Activated CD4-positive, alpha-beta memory T cell treated with anti-CD3 and anti-CD28 coated beads, Interleukin-2, amount 10 ng/mL, durations not matched to agents 7 days and 5 days (primary cell): ENCODE results near the gene NAT14. TPM values are rescaled to one million over a fixed set of nuclear protein-coding genes. Genes with fewer than 3 reads are reported as not detected.

Experiments
- CTCF ChIA-PET: fragments of 350-600 bp; sonication (Branson Sonifier 250); formaldehyde crosslinking; loops from one replicate; lab custom pipeline; 2021; ENCODE audit warnings: antibody characterized with exemption, inconsistent platforms; lab: Charles Lee
- POLR2A ChIA-PET: fragments of 350-600 bp; sonication (Branson Sonifier 250); formaldehyde crosslinking; loops from one replicate; lab custom pipeline; 2021; ENCODE audit warnings: antibody characterized with exemption; lab: Charles Lee
- DNase-seq: peaks from one replicate; pipeline ENCODE4 v3.0.0-alpha.2; 2020
- H3K27ac Mint-ChIP-seq: one replicate; pipeline ENCODE4 v1.8.0; 2021; ENCODE audit warnings: mild to moderate bottlenecking, mixed read lengths
- H3K27me3 Mint-ChIP-seq: one replicate; pipeline ENCODE4 v1.8.0; 2021; ENCODE audit warnings: mixed read lengths
- H3K36me3 Mint-ChIP-seq: one replicate; pipeline ENCODE4 v1.8.0; 2021; ENCODE audit warnings: low read depth, mixed read lengths
- H3K4me1 Mint-ChIP-seq: one replicate; pipeline ENCODE4 v1.8.0; 2021; ENCODE audit warnings: mixed read lengths
- H3K4me3 Mint-ChIP-seq: one replicate; pipeline ENCODE4 v1.8.0; 2021; ENCODE audit warnings: mild to moderate bottlenecking, mixed read lengths
- H3K9me3 Mint-ChIP-seq: one replicate; pipeline ENCODE4 v1.8.0; 2021; ENCODE audit warnings: mixed read lengths
- total RNA-seq, 2 experiments: library from RNA; stranded (reverse); gene quantifications; one replicate each; pipeline ENCODE4 v1.2.3, GENCODE V29; 2021

Gene NAT14
- total RNA-seq, 2 experiments from 2014 or later = 11.9 to 12.0 TPM

DNA sequence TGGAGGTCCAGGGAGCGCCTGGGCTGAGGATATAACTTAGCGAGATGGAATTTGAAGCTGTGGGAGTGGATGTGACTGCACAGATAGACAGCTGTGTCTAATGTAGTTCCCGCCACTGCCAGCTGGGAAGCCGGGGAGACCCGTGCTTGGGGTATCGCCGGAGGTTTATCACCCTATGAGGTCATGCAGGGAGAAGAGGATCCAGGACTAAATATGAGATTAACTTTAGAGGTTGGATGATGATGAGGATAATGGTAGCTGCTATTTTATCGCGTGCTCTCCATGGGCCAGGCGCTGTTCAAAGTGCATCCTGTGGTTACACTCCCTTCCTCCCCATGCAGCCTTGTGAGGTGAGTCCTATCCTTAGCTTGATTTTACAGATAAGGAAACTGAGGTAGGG lies 23.1 kb downstream of the NAT14 start:
- CTCF ChIA-PET = interaction anchor here (1.5 to 1.9 kb wide), 3 partner anchors 10 to 367 kb away, joined by 3 to 4 read pairs (median 4); no protein-coding TSS in a partner anchor
- POLR2A ChIA-PET = interaction anchor here (0.6 to 0.7 kb wide), 2 partner anchors 51 to 116 kb away, joined by 3 read pairs; partner anchors contain the start of gene ZNF784
- no peak overlapping the region for H3K27ac Mint-ChIP-seq

DNA sequence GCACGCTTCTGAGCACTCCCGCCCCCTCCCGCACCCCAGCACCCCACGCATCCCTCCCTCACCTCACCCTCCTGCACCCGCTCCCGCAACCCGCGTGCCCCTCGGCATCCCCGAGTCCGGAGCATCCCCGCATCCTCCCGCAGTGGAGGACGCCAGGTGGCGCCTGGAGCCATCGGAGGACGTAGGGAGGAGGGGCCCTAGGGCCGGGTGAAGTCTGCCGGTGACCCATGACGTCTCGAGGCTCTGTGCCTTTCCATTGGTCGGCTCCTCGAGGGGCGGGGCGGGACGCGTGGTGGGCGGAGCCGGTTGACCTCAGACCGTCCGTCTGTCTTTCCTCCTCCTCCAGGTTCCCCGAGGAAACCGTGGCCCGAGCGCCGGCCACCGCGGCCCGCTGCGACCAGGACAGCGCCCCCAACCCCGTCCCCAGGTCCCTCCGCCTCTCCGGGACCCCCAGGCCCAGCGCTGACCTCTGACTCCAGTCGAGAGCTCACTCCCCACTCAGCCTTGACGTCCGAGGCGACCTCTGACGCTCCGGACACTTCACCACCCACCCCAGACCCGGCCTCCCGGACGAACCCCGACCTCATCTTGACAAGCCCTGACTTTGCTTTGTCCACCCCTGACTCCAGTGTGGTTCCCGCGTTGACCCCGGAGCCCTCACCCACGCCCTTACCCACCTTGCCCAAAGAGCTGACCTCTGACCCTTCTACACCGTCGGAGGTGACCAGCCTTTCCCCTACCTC lies 32.1 kb downstream of the NAT14 start:
- no peaks in the 10 kb centered on the region for H3K9me3 Mint-ChIP-seq

More for the DNA sequence above, 23.1 kb downstream of the NAT14 start:
- peaks cover 2% of the 10 kb centered on the region for H3K9me3 Mint-ChIP-seq
- no peak for DNase-seq
- H3K4me1 Mint-ChIP-seq = peaks cover 14% of the 10 kb centered on the region
- H3K36me3 Mint-ChIP-seq = peaks cover 6% of the 10 kb centered on the region
- H3K4me3 Mint-ChIP-seq = no peak overlapping the region
- H3K27me3 Mint-ChIP-seq = peaks cover 28% of the 10 kb centered on the region

DNA sequence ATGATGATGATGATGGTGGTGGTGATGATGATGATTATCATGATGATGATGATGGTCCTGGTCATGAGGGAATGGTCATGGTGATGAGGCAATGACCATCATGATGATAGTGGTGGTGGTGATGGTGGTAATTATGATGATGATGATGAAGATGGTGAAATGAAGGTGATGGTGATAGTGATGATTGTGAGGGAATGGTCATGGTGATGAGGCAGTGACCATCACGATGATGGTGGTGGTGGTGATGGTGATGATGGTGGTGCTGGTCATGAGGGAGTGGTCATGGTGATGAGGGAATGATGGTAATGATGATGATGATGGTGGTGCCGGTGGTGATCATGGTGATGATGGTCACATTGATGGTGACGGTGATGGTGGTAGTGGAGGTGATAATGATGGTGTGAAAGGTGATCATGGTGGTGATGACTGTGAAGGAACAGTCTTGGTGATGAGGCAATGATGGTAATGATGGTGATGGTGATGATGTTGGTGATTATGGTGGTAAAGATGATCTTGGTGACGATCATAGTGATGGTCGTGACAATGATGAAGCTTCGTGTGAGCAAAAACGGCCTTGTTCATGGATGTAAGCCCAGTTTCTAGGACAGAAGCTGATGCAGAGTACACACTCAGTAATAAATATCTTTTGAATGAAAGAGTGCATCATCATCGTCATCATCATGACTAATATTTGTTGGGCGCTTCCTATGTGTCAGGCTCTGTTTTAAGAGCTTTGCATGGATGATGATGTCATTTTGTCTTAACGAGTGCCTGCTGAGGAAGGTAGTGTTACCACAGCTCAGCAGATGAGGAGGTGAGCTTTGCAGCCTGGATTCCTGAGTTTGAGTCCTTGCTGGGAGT lies 34.7 kb downstream of the NAT14 start:
- no peak overlapping the region for H3K27ac Mint-ChIP-seq
- CTCF ChIA-PET = interaction anchor here (0.9 to 1.2 kb wide), 3 partner anchors 16 to 113 kb away, joined by 3 to 5 read pairs (median 4); no protein-coding TSS in a partner anchor
- H3K27me3 Mint-ChIP-seq = no peaks in the 10 kb centered on the region
- H3K4me3 Mint-ChIP-seq = no peak overlapping the region
- POLR2A ChIA-PET = no interaction called here
- no peaks in the 10 kb centered on the region for H3K36me3 Mint-ChIP-seq
- no peak for DNase-seq
- no peaks in the 10 kb centered on the region for H3K9me3 Mint-ChIP-seq
- H3K4me1 Mint-ChIP-seq = peaks cover 5% of the 10 kb centered on the region

More for the DNA sequence above, 32.1 kb downstream of the NAT14 start:
- ChIA-PET POLR2A (interaction anchor here (0.7 kb wide), 1 partner anchor 114 kb away, joined by 4 read pairs; no protein-coding TSS in a partner anchor), CTCF (interaction anchor here (1.5 to 2.1 kb wide), 6 partner anchors 13 to 258 kb away, joined by 4 to 30 read pairs (median 11); partner anchors contain the start of genes PPP6R1, ZNF784 and ZNF865)
- H3K4me3 Mint-ChIP-seq = peak overlapping the region; percentile 57
- peaks cover 5% of the 10 kb centered on the region for H3K4me1 Mint-ChIP-seq
- peak overlapping the region; percentile 59 for H3K27ac Mint-ChIP-seq
- DNase-seq = peak; percentile 90
- H3K36me3 Mint-ChIP-seq = no peaks in the 10 kb centered on the region
- H3K27me3 Mint-ChIP-seq = peaks cover 9% of the 10 kb centered on the region

DNA sequence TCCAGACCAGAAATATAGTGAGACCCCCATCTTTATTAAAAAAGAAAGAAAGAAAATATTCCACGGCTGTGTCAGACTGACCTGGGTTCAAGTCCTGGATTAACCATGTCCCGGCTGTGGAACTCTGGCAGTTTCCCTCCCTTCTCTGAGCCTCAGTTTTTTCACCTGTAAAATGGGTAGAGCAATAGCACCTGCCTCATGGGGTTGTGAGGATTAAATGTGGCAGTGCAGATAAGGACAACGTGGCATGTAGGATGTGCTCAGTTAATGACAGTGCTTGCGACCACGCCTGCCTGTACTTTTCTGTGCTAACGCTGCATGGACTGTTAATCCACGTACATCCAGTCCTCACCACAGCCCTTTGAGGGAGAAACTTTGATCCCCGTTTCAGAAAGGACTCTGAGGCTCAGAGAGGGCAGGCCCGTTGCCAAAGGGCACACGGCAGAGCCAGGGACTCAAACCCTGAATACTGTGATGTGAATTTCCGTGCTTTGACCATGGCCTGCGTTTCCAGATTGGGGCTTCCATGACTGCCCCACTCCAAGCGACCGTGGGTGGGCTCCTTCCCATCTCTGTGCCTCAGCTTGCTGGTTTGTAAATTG lies 35.8 kb downstream of the NAT14 start:
- H3K27ac Mint-ChIP-seq = no peak overlapping the region
- no peaks in the 10 kb centered on the region for H3K9me3 Mint-ChIP-seq
- POLR2A ChIA-PET = no interaction called here
- no peak for DNase-seq
- no peaks in the 10 kb centered on the region for H3K27me3 Mint-ChIP-seq
- H3K36me3 Mint-ChIP-seq = no peaks in the 10 kb centered on the region
- H3K4me3 Mint-ChIP-seq = no peak overlapping the region
- H3K4me1 Mint-ChIP-seq = peaks cover 5% of the 10 kb centered on the region
- CTCF ChIA-PET = interaction anchor here (1.1 kb wide), 1 partner anchor 112 kb away, joined by 3 read pairs; no protein-coding TSS in a partner anchor

DNA sequence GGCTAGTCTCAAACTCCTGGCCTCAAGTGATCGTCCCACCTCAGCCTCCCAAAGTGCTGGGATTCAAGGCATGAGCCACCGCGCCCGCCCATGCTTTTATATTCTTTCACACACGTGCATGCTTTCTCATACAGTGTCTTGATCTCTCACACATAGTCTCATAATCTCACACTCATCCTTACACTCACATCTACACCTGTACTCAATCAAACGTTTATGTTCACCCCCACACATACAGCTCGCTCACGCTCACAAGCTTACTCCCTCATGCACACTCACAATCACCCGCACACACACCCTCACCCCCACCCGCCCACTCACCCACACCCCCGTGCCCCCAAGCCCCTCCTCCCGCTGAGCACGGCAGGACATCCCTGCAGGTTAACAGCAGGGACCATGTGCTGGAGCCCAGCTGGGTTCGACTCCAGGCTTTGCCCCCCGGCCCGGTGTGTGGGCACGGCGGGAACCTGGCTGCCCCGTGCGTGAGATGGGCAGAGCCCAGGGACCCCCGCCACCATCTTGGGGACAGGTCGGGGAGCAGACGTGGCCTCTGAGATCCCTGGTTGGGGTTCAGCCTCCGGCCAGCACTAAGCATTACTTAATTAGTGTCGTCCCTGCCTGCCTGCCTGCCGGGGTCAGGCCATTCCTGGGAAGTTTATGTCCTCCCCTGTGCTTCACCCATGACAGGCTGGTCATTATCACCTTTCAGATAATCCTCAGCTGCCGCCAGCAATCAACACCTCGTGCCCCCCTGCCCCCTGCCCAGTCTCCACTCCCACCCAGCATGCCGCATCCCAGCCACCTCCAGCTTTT lies 40.5 kb downstream of the NAT14 start:
- no peak overlapping the region for H3K27ac Mint-ChIP-seq
- ChIA-PET POLR2A (no interaction called here), CTCF (no interaction called here)
- H3K36me3 Mint-ChIP-seq = no peaks in the 10 kb centered on the region
- H3K9me3 Mint-ChIP-seq = no peaks in the 10 kb centered on the region
- no peaks in the 10 kb centered on the region for H3K27me3 Mint-ChIP-seq
- H3K4me1 Mint-ChIP-seq = no peaks in the 10 kb centered on the region
- no peak overlapping the region for H3K4me3 Mint-ChIP-seq
- no peak for DNase-seq

DNA sequence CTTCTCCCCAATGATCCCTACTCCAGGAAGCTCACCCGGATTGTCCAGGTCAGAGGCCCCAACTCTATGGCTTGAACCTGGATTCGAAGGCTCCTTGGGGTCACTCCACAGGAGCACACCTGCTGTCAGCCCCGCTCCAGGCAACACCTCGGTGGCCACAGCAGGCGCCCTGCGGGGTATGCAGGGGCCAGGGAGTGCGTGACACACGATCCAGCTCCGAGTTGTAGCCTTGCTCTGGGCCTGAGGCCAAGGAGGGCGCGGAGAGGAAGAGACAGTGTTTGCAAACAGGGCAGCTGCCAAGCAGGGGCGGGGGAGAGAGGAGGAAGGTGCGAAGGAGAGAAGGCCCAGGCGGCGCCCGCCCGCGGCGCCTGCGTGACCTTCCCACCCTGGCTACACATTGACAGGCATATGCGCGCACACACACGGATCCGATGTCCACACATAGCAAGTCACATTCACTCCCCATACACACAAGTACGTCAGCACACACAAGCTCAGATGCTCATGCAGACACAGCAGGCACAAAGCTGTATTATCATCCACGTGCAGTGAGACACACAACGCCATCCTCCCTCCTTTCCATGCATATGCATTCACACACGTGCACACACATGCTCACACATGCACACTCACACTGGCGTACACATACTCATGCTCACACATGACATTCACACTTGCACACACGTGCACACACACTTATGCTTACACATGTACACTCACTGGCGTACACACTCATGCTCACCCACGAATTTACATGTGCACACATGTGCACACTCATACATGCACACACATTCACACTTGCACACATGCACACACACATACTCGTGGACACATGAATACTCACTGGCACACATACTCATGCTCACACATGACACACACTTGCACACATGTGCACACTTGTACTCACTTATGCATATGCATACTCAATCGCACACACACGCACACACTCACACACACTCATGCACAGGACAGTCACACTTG lies 41.5 kb downstream of the NAT14 start:
- no peak for DNase-seq
- H3K27ac Mint-ChIP-seq = no peak overlapping the region
- no peaks in the 10 kb centered on the region for H3K9me3 Mint-ChIP-seq
- no peaks in the 10 kb centered on the region for H3K27me3 Mint-ChIP-seq
- no peaks in the 10 kb centered on the region for H3K4me1 Mint-ChIP-seq
- CTCF ChIA-PET = no interaction called here
- POLR2A ChIA-PET = no interaction called here
- H3K4me3 Mint-ChIP-seq = no peak overlapping the region
- no peaks in the 10 kb centered on the region for H3K36me3 Mint-ChIP-seq

DNA sequence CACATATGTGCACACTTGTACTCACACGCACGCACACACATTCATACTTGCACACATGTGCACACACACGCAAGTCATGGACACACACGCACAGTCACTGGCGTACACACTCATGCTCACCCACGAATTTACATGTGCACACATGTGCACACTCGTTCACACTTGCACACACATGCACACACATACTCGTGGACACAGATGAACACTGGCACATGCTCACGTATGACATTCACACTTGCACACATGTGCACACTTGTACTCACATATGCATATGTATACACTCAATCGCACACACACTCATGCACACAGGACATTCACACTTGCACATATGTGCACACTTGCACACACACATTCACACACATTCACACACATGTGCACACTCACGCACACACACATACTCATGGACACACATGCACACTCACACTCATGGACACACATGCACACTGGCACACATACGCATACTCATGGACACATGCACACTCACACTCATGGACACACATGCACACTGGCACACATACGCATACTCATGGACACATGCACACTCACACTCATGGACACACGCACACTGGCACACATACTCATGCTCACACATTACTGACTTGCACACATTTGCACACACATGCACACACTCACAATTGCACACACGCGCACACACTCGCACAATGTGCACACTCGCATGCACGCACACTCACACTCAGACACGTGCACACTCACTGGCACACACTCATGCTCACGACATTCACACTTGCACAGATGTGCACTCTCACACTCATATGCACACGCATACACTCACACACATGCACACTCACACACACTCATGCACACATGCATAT lies 42.4 kb downstream of the NAT14 start:
- no peak overlapping the region for H3K4me3 Mint-ChIP-seq
- no peak overlapping the region for H3K27ac Mint-ChIP-seq
- no peaks in the 10 kb centered on the region for H3K9me3 Mint-ChIP-seq
- ChIA-PET POLR2A (no interaction called here), CTCF (no interaction called here)
- H3K27me3 Mint-ChIP-seq = no peaks in the 10 kb centered on the region
- no peaks in the 10 kb centered on the region for H3K36me3 Mint-ChIP-seq
- DNase-seq = no peak
- H3K4me1 Mint-ChIP-seq = no peaks in the 10 kb centered on the region

DNA sequence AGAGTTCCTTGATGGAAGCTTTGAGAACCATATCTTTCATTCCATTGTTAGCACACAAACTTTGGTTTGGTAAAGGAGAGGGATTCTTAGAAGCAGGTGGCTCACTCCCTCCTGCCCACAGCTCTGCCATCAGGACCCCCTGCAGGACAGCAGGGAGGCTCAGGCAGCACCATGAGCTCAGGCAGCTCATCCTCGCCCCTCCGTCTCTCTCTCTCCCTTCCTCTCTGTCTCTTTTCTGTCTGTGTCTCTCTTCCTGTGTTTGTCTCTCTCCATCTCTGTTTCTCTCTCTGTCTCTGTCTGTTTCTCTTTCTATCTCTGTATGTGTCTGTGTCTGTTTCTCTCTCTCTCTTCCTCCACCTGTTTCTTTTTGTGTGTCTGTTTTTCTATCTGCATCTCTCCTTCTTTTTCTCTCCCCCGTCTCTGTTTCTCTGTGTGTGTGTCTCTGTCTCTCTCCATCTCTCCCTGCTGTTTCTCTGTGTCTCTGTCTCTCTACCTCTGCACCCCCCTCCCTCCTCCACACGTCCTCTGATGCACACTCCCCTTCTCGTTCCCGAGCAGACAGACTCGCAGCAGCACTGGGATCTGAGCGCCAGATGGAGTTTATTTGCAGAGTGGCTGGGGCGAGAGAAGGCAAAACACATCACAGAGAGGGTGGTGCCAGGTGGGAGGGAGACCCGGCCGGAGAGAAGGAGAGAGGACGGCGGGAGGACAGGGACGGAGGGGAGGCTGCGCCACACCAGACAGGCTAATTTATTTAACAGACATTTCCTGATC lies 43.2 kb downstream of the NAT14 start:
- Mint-ChIP-seq H3K36me3 (no peaks in the 10 kb centered on the region), H3K9me3 (no peaks in the 10 kb centered on the region), H3K27ac (no peak overlapping the region), H3K4me1 (no peaks in the 10 kb centered on the region), H3K4me3 (no peak overlapping the region), H3K27me3 (no peaks in the 10 kb centered on the region)
- ChIA-PET POLR2A (no interaction called here), CTCF (no interaction called here)
- no peak for DNase-seq

DNA sequence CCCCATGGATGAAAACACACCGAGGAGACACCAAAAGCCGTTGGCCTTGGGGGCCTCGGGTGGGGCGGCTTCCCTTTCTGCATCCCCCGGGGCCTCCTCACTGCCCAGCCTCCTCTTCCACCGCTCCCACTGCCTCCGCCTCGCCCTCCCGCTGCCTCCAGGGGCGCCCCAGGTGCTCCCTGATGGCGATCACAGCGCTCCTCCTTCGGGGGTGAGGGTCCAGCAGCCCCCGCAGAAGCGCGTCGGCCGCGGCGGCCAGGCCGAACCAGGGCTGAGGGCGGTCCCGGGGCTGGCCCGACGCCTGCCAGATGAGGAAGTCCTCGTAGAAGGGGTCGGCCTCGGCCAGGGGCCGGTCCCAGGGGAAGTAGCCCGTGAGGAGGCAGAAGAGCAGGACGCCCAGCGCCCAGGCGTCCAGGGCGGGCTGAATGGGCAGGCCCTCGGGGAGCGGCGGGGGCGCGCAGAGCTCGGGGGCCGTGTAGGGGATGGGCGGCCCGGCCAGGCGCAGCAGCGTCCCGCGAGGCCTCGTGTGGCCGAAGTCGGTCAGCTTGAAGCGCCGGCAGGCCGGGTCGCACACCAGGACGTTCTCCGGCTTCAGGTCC lies 44.7 kb downstream of the NAT14 start:
- Mint-ChIP-seq H3K9me3 (no peaks in the 10 kb centered on the region), H3K36me3 (no peaks in the 10 kb centered on the region), H3K4me3 (no peak overlapping the region), H3K4me1 (no peaks in the 10 kb centered on the region), H3K27ac (no peak overlapping the region), H3K27me3 (no peaks in the 10 kb centered on the region)
- CTCF ChIA-PET = no interaction called here
- DNase-seq = no peak
- POLR2A ChIA-PET = no interaction called here

DNA sequence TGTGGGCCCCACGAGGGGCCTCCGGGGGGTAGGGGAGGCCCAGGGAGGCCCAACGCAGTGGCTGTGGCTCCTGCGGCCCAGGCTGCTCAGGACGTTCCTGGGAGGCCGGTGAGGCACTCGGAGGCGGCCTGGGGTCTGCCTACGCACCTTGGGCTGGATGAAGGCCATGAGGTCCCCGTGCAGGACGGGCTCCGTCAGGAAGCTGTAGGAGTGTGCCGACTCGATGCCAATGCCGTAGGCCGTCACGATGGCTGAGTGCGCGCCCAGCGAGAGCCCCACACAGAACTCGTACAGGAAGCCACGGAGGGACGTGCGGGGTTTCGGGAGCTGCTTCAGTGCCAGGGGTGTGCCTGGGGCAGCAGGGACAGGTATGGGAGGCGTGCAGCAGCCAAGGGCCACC lies 46.0 kb downstream of the NAT14 start:
- ChIA-PET CTCF (interaction anchor here (1.6 kb wide), 1 partner anchor 27 kb away, joined by 6 read pairs; no protein-coding TSS in a partner anchor), POLR2A (no interaction called here)
- no peaks in the 10 kb centered on the region for H3K9me3 Mint-ChIP-seq
- no peaks in the 10 kb centered on the region for H3K36me3 Mint-ChIP-seq
- DNase-seq = no peak
- no peaks in the 10 kb centered on the region for H3K27me3 Mint-ChIP-seq
- no peaks in the 10 kb centered on the region for H3K4me1 Mint-ChIP-seq
- no peak overlapping the region for H3K4me3 Mint-ChIP-seq
- H3K27ac Mint-ChIP-seq = no peak overlapping the region
